WTC11 (cell line): ENCODE measurements around the gene GLOD5. TPM values are rescaled to one million over a fixed set of nuclear protein-coding genes. Genes with fewer than 3 reads are reported as not detected.

Source experiments
- ATAC-seq: fragments of 200-7000 bp; cut with Tn5 transposase; 2 replicates; pipeline ENCODE4 v1.10.0; 2021; ENCODE audit warnings: mild to moderate bottlenecking, moderate library complexity
- CTCF ChIA-PET: fragments of 300-600 bp; sonication (Branson Sonifier 250); formaldehyde crosslinking; loops from one replicate; lab custom pipeline; 2021; ENCODE audit warnings: antibody characterized with exemption; lab: Charles Lee
- POLR2A ChIA-PET: fragments of 350-600 bp; sonication (Branson Sonifier 250); formaldehyde crosslinking; loops from one replicate; lab custom pipeline; 2021; ENCODE audit warnings: antibody characterized with exemption; lab: Charles Lee
- DNase-seq: peaks from one replicate; pipeline ENCODE4 v3.0.0; 2021; ENCODE audit warnings: low spot score
- H3K27ac Mint-ChIP-seq: 2 replicates; pipeline ENCODE4 v1.8.0; 2021; ENCODE audit warnings: mixed read lengths
- H3K27me3 Mint-ChIP-seq: 2 replicates; pipeline ENCODE4 v1.8.0; 2021; ENCODE audit warnings: low read depth, mild to moderate bottlenecking, moderate library complexity, mixed read lengths
- H3K36me3 Mint-ChIP-seq: 2 replicates; pipeline ENCODE4 v1.8.0; 2021; ENCODE audit warnings: mixed read lengths
- H3K4me1 Mint-ChIP-seq: 2 replicates; pipeline ENCODE4 v1.8.0; 2022; ENCODE audit warnings: mixed read lengths
- H3K4me3 Mint-ChIP-seq: 2 replicates; pipeline ENCODE4 v1.8.0; 2021; ENCODE audit warnings: mild to moderate bottlenecking, moderate library complexity, mixed read lengths
- H3K9me3 Mint-ChIP-seq: 2 replicates; pipeline ENCODE4 v1.8.0; 2021; ENCODE audit warnings: mixed read lengths
- CREM ChIP-seq: sonication (generic); formaldehyde crosslinking; IDR thresholded peaks from 2 replicates; pipeline ENCODE4 v1.8.1; 2022; ENCODE audit warnings: mild to moderate bottlenecking, missing genetic modification reagents, moderate library complexity
- ELF4 ChIP-seq: sonication (generic); formaldehyde crosslinking; IDR thresholded peaks from 2 replicates; pipeline ENCODE4 v1.8.1; 2022; ENCODE audit warnings: low read depth, mild to moderate bottlenecking, moderate library complexity, missing genetic modification reagents
- ETV6 ChIP-seq: sonication (generic); formaldehyde crosslinking; IDR thresholded peaks from 2 replicates; pipeline ENCODE4 v1.8.1; 2022; ENCODE audit warnings: mild to moderate bottlenecking, missing genetic modification reagents
- FOXK1 ChIP-seq: sonication (generic); formaldehyde crosslinking; IDR thresholded peaks from 2 replicates; pipeline ENCODE4 v1.8.0; 2022; ENCODE audit warnings: mild to moderate bottlenecking, moderate library complexity, missing genetic modification reagents
- GRHL2 ChIP-seq: fragments of 250-450 bp; sonication (Bioruptor Pico); IDR thresholded peaks from 2 replicates; pipeline ENCODE4 v1.8.0; 2022; ENCODE audit warnings: mild to moderate bottlenecking, moderate library complexity; ENCODE audit not compliant: insufficient replicate concordance, severe bottlenecking
- HMGA2 ChIP-seq: fragments of 250-450 bp; sonication (Bioruptor Pico); IDR thresholded peaks from 2 replicates; pipeline ENCODE4 v1.4.0; 2021; ENCODE audit warnings: mild to moderate bottlenecking, moderate library complexity
- JUN ChIP-seq: sonication (generic); formaldehyde crosslinking; IDR thresholded peaks from 2 replicates; pipeline ENCODE4 v1.8.0; 2023; ENCODE audit warnings: mild to moderate bottlenecking, missing genetic modification reagents
- NFATC4 ChIP-seq: fragments of 250-450 bp; sonication (Bioruptor Pico); IDR thresholded peaks from 2 replicates; pipeline ENCODE4 v1.9.0; 2021; ENCODE audit warnings: mild to moderate bottlenecking
- NFE2L1 ChIP-seq: sonication (generic); formaldehyde crosslinking; IDR thresholded peaks from 2 replicates; pipeline ENCODE4 v1.8.1; 2023; ENCODE audit warnings: missing genetic modification reagents
- NR1H2 ChIP-seq: sonication (generic); formaldehyde crosslinking; IDR thresholded peaks from 2 replicates; pipeline ENCODE4 v1.9.0; 2021; ENCODE audit warnings: mild to moderate bottlenecking, moderate library complexity, missing genetic modification reagents
- SP1 ChIP-seq: sonication (generic); formaldehyde crosslinking; conservative IDR thresholded peaks from 2 replicates; pipeline ENCODE4 v1.8.1; 2022; ENCODE audit warnings: missing genetic modification reagents
- TCF7 ChIP-seq: sonication (generic); formaldehyde crosslinking; IDR thresholded peaks from 2 replicates; pipeline ENCODE4 v1.8.0; 2022; ENCODE audit warnings: mild to moderate bottlenecking, low read depth, missing genetic modification reagents, moderate library complexity
- ZBTB21 ChIP-seq: sonication (generic); formaldehyde crosslinking; IDR thresholded peaks from 2 replicates; pipeline ENCODE4 v1.8.1; 2023; ENCODE audit warnings: mild to moderate bottlenecking, missing genetic modification reagents, borderline replicate concordance
- ZNF317 ChIP-seq: sonication (generic); formaldehyde crosslinking; IDR thresholded peaks from 2 replicates; pipeline ENCODE4 v1.8.1; 2023; ENCODE audit warnings: low read depth, mild to moderate bottlenecking, moderate library complexity, missing genetic modification reagents, borderline replicate concordance
- total RNA-seq: library from RNA; stranded (reverse); gene quantifications from 3 replicates; pipeline ENCODE4 v1.2.3, GENCODE V29; 2021
- TF ChIP-seq, protein P1 (sequence below): fragments of 250-450 bp; sonication (Bioruptor Pico); IDR thresholded peaks from 2 replicates; pipeline ENCODE4 v1.8.0; 2021; ENCODE audit warnings: mild to moderate bottlenecking
- TF ChIP-seq, protein P2 (sequence below): sonication (generic); formaldehyde crosslinking; IDR thresholded peaks from 2 replicates; pipeline ENCODE4 v1.8.0; 2022; ENCODE audit warnings: mild to moderate bottlenecking, missing genetic modification reagents
- TF ChIP-seq, protein P3 (sequence below): sonication (generic); formaldehyde crosslinking; IDR thresholded peaks from 2 replicates; pipeline ENCODE4 v1.8.1; 2023; ENCODE audit warnings: mild to moderate bottlenecking, missing genetic modification reagents, moderate library complexity
- TF ChIP-seq, protein P4 (sequence below): sonication (generic); formaldehyde crosslinking; IDR thresholded peaks from 2 replicates; pipeline ENCODE4 v1.8.1; 2023; ENCODE audit warnings: mild to moderate bottlenecking, missing genetic modification reagents, moderate library complexity
- TF ChIP-seq, protein P5 (sequence below): sonication (generic); formaldehyde crosslinking; IDR thresholded peaks from 2 replicates; pipeline ENCODE4 v1.8.1; 2022; ENCODE audit warnings: missing genetic modification reagents, borderline replicate concordance
- TF ChIP-seq, protein P6 (sequence below): sonication (generic); formaldehyde crosslinking; IDR thresholded peaks from 2 replicates; pipeline ENCODE4 v1.8.1; 2023; ENCODE audit warnings: mild to moderate bottlenecking, moderate library complexity, missing genetic modification reagents
- TF ChIP-seq, protein P7 (sequence below): fragments of 250-450 bp; sonication (Bioruptor Pico); conservative IDR thresholded peaks from 2 replicates; pipeline ENCODE4 v1.9.0; 2021; ENCODE audit warnings: mild to moderate bottlenecking
- TF ChIP-seq, protein P8 (sequence below): sonication (generic); formaldehyde crosslinking; IDR thresholded peaks from 2 replicates; pipeline ENCODE4 v1.8.1; 2022; ENCODE audit warnings: low read depth, mild to moderate bottlenecking, moderate library complexity, missing genetic modification reagents, borderline replicate concordance
- TF ChIP-seq, protein P9 (sequence below): sonication (generic); formaldehyde crosslinking; conservative IDR thresholded peaks from 2 replicates; pipeline ENCODE4 v1.8.1; 2022; ENCODE audit warnings: mild to moderate bottlenecking, missing genetic modification reagents
- TF ChIP-seq, protein P10 (sequence below): sonication (generic); formaldehyde crosslinking; IDR thresholded peaks from 2 replicates; pipeline ENCODE4 v1.8.1; 2022; ENCODE audit warnings: low read depth, missing genetic modification reagents, borderline replicate concordance

Gene GLOD5
- total RNA-seq, 1 experiment from 2014 or later = not detected

DNA sequence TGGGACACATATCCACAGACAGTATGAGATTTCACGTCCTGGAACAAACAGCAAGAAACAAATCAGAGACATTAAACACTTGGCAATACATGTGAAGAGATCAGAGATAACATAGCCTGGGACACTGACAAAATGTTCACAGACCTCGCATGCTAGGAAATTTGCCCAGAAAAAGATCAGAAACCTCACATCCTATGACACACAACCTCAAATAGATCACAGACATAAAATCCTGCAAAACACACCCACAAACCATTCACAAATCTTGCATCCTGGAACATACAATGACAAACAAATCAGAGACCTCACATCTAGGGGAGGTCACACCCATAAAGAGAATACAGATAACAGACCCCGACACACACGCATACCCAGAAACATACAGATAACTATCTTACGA is 47.0 kb upstream of the GLOD5 start:
- no peaks in the 10 kb centered on the region for H3K4me1 Mint-ChIP-seq
- ChIA-PET POLR2A (no interaction called here), CTCF (no interaction called here)
- no peak for DNase-seq
- no peak overlapping the region for H3K27ac Mint-ChIP-seq
- H3K36me3 Mint-ChIP-seq = no peaks in the 10 kb centered on the region
- TF ChIP-seq, protein P1, sequence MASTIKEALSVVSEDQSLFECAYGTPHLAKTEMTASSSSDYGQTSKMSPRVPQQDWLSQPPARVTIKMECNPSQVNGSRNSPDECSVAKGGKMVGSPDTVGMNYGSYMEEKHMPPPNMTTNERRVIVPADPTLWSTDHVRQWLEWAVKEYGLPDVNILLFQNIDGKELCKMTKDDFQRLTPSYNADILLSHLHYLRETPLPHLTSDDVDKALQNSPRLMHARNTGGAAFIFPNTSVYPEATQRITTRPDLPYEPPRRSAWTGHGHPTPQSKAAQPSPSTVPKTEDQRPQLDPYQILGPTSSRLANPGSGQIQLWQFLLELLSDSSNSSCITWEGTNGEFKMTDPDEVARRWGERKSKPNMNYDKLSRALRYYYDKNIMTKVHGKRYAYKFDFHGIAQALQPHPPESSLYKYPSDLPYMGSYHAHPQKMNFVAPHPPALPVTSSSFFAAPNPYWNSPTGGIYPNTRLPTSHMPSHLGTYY (CRISPR knock-in tag) = no peak
- TF ChIP-seq, protein P2, sequence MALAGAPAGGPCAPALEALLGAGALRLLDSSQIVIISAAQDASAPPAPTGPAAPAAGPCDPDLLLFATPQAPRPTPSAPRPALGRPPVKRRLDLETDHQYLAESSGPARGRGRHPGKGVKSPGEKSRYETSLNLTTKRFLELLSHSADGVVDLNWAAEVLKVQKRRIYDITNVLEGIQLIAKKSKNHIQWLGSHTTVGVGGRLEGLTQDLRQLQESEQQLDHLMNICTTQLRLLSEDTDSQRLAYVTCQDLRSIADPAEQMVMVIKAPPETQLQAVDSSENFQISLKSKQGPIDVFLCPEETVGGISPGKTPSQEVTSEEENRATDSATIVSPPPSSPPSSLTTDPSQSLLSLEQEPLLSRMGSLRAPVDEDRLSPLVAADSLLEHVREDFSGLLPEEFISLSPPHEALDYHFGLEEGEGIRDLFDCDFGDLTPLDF (CRISPR knock-in tag) = no peak
- TF ChIP-seq ZBTB21 (CRISPR knock-in tag) (no peak), FOXK1 (CRISPR knock-in tag) (no peak), GRHL2 (CRISPR knock-in tag) (no peak), CREM (CRISPR knock-in tag) (no peak), NR1H2 (no peak), HMGA2 (CRISPR knock-in tag) (no peak), SP1 (no peak)
- TF ChIP-seq, protein P3, sequence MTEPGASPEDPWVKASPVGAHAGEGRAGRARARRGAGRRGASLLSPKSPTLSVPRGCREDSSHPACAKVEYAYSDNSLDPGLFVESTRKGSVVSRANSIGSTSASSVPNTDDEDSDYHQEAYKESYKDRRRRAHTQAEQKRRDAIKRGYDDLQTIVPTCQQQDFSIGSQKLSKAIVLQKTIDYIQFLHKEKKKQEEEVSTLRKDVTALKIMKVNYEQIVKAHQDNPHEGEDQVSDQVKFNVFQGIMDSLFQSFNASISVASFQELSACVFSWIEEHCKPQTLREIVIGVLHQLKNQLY (CRISPR knock-in tag) = no peak
- TF ChIP-seq, protein P4, sequence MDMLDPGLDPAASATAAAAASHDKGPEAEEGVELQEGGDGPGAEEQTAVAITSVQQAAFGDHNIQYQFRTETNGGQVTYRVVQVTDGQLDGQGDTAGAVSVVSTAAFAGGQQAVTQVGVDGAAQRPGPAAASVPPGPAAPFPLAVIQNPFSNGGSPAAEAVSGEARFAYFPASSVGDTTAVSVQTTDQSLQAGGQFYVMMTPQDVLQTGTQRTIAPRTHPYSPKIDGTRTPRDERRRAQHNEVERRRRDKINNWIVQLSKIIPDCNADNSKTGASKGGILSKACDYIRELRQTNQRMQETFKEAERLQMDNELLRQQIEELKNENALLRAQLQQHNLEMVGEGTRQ = no peak
- TF ChIP-seq, protein P5, sequence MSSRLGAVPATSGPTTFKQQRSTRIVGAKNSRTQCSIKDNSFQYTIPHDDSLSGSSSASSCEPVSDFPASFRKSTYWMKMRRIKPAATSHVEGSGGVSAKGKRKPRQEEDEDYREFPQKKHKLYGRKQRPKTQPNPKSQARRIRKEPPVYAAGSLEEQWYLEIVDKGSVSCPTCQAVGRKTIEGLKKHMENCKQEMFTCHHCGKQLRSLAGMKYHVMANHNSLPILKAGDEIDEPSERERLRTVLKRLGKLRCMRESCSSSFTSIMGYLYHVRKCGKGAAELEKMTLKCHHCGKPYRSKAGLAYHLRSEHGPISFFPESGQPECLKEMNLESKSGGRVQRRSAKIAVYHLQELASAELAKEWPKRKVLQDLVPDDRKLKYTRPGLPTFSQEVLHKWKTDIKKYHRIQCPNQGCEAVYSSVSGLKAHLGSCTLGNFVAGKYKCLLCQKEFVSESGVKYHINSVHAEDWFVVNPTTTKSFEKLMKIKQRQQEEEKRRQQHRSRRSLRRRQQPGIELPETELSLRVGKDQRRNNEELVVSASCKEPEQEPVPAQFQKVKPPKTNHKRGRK (CRISPR knock-in tag) = no peak
- TF ChIP-seq, protein P6, sequence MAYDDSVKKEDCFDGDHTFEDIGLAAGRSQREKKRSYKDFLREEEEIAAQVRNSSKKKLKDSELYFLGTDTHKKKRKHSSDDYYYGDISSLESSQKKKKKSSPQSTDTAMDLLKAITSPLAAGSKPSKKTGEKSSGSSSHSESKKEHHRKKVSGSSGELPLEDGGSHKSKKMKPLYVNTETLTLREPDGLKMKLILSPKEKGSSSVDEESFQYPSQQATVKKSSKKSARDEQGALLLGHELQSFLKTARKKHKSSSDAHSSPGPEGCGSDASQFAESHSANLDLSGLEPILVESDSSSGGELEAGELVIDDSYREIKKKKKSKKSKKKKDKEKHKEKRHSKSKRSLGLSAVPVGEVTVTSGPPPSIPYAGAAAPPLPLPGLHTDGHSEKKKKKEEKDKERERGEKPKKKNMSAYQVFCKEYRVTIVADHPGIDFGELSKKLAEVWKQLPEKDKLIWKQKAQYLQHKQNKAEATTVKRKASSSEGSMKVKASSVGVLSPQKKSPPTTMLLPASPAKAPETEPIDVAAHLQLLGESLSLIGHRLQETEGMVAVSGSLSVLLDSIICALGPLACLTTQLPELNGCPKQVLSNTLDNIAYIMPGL (CRISPR knock-in tag) = no peak
- TF ChIP-seq, protein P7, sequence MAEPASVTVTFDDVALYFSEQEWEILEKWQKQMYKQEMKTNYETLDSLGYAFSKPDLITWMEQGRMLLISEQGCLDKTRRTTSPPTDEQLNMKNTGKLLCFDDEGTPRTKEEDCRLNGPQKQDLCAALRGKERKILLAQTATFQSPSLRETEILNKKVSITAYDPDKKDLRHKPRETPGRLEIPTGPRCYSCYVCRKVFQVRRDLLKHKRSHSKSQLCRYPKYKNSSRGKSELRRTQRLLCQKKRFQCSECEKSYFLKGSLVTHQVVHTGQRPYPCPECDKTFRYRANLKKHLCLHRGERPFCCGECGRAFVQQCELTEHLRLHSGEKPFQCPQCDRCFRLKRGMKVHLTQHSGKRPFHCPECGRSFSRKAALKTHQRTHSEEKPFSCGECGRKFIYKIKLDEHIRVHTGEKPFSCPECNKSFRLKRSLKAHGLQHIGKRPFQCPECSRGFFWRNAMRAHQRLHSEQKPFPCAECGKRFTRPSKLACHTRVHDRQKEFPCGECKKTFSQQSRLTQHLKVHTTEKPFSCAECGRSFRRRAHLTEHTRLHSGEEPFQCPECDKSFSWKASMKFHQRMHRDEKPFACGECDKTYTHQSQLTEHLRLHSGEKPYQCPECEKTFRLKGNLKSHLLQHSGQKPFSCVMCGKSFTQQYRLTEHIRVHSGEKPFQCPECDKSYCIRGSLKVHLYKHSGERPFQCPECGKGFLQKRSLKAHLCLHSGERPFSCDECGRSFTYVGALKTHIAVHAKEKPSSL (CRISPR knock-in tag) = no peak
- H3K9me3 Mint-ChIP-seq = no peaks in the 10 kb centered on the region
- no peak for ATAC-seq
- no peak overlapping the region for H3K4me3 Mint-ChIP-seq
- H3K27me3 Mint-ChIP-seq = peaks cover 63% of the 10 kb centered on the region

DNA sequence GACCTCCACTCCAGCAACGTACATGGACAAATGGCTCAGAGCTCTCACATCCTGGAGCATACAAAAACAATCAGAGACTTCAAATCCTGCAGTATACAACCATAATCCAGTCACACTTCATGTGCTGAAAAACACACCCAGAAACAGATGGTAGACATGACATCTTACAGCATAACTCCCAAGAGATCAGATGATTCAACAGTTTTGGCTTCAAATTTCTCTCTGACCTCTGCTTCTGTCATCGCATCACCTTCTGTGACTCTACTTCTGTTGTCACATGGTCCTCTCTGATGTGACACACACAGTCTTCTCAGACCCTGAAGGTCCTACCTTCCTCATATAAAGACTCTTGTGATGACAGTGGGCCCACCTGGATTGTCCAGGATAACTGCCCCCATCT is 46.5 kb upstream of the GLOD5 start:
- ChIA-PET CTCF (no interaction called here), POLR2A (no interaction called here)
- Mint-ChIP-seq H3K27ac (no peak overlapping the region), H3K36me3 (no peaks in the 10 kb centered on the region), H3K9me3 (no peaks in the 10 kb centered on the region), H3K4me1 (no peaks in the 10 kb centered on the region), H3K4me3 (no peak overlapping the region), H3K27me3 (peaks cover 63% of the 10 kb centered on the region)
- DNase-seq (no peak), ATAC-seq (no peak)
- TF ChIP-seq, protein P8, sequence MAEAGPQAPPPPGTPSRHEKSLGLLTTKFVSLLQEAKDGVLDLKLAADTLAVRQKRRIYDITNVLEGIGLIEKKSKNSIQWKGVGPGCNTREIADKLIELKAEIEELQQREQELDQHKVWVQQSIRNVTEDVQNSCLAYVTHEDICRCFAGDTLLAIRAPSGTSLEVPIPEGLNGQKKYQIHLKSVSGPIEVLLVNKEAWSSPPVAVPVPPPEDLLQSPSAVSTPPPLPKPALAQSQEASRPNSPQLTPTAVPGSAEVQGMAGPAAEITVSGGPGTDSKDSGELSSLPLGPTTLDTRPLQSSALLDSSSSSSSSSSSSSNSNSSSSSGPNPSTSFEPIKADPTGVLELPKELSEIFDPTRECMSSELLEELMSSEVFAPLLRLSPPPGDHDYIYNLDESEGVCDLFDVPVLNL = no peak
- no peak for TF ChIP-seq NFATC4 (CRISPR knock-in tag)
- no peak for TF ChIP-seq NFE2L1 (CRISPR knock-in tag)
- TF ChIP-seq TCF7 (CRISPR knock-in tag) = no peak
- TF ChIP-seq, protein P9, sequence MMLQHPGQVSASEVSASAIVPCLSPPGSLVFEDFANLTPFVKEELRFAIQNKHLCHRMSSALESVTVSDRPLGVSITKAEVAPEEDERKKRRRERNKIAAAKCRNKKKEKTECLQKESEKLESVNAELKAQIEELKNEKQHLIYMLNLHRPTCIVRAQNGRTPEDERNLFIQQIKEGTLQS (CRISPR knock-in tag) = no peak
- TF ChIP-seq ZNF317 = no peak
- TF ChIP-seq, protein P10, sequence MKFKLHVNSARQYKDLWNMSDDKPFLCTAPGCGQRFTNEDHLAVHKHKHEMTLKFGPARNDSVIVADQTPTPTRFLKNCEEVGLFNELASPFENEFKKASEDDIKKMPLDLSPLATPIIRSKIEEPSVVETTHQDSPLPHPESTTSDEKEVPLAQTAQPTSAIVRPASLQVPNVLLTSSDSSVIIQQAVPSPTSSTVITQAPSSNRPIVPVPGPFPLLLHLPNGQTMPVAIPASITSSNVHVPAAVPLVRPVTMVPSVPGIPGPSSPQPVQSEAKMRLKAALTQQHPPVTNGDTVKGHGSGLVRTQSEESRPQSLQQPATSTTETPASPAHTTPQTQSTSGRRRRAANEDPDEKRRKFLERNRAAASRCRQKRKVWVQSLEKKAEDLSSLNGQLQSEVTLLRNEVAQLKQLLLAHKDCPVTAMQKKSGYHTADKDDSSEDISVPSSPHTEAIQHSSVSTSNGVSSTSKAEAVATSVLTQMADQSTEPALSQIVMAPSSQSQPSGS (CRISPR knock-in tag) = no peak
- no peak for TF ChIP-seq ELF4 (CRISPR knock-in tag)
- TF ChIP-seq JUN (CRISPR knock-in tag) = no peak
- no peak for TF ChIP-seq ETV6 (CRISPR knock-in tag)
